CD4-positive, alpha-beta memory T cell (primary cell): ENCODE results near the gene BMPR1B. TPM values are rescaled to one million over a fixed set of nuclear protein-coding genes. Genes with fewer than 3 reads are reported as not detected.

Experiments used
- CTCF ChIA-PET: fragments of 350-600 bp; sonication (Branson Sonifier 250); formaldehyde crosslinking; loops from one replicate; lab custom pipeline; 2021; ENCODE audit warnings: inconsistent platforms; ENCODE audit not compliant: partially characterized antibody; lab: Charles Lee
- POLR2A ChIA-PET: fragments of 350-600 bp; sonication (Branson Sonifier 250); formaldehyde crosslinking; loops from one replicate; lab custom pipeline; 2021; ENCODE audit not compliant: partially characterized antibody; lab: Charles Lee
- DNase-seq, 5 donors: peaks; one replicate each; pipeline versions ENCODE4 v3.0.0 to v3.0.0-alpha.2; 2020 to 2022; ENCODE audit warnings: mixed read lengths in 1 of 5
- H3K27ac ChIP-seq: one replicate; pipeline ENCODE4 v1.7.0; 2013; ENCODE audit warnings: low read depth, low read length
- H3K27me3 ChIP-seq: 2 replicates; pipeline ENCODE4 v1.7.0; 2013; ENCODE audit warnings: mild to moderate bottlenecking, low read length, moderate library complexity; ENCODE audit not compliant: insufficient read depth
- H3K36me3 ChIP-seq: 2 replicates; pipeline ENCODE4 v1.7.0; 2013; ENCODE audit warnings: mild to moderate bottlenecking, low read length, moderate library complexity; ENCODE audit not compliant: insufficient read depth
- H3K4me1 ChIP-seq: 2 replicates; pipeline ENCODE4 v1.7.0; 2013; ENCODE audit warnings: mild to moderate bottlenecking, low read length, moderate library complexity; ENCODE audit not compliant: insufficient read depth
- H3K4me3 ChIP-seq, 2 donors: one replicate each; pipeline ENCODE4 v1.7.0; 2013; ENCODE audit warnings: low read length in 2 of 2, mild to moderate bottlenecking in 1 of 2
- H3K9me3 ChIP-seq, 2 donors: one replicate each; pipeline ENCODE4 v1.7.0; 2013; ENCODE audit warnings: low read length in 2 of 2, control low read depth in 1 of 2; ENCODE audit not compliant: control insufficient read depth in 1 of 2
- H3K27ac Mint-ChIP-seq, 7 donors: one replicate each; pipeline ENCODE4 v1.8.0; 2020 to 2021; ENCODE audit warnings: mixed read lengths in 7 of 7, mild to moderate bottlenecking in 6 of 7, inconsistent platforms in 3 of 7, moderate library complexity in 3 of 7
- H3K27me3 Mint-ChIP-seq, 2 donors: one replicate each; pipeline ENCODE4 v1.8.0; 2020 to 2021; ENCODE audit warnings: mixed read lengths in 2 of 2
- H3K36me3 Mint-ChIP-seq, 2 donors: one replicate each; pipeline ENCODE4 v1.8.0; 2020 to 2021; ENCODE audit warnings: mixed read lengths in 2 of 2, inconsistent platforms in 1 of 2, mild to moderate bottlenecking in 1 of 2
- H3K4me1 Mint-ChIP-seq, 4 donors: one replicate each; pipeline ENCODE4 v1.8.0; 2020 to 2021; ENCODE audit warnings: mixed read lengths in 4 of 4, mild to moderate bottlenecking in 1 of 4
- H3K4me3 Mint-ChIP-seq, 8 donors: one replicate each; pipeline ENCODE4 v1.8.0; 2020 to 2021; ENCODE audit warnings: mixed read lengths in 8 of 8, mild to moderate bottlenecking in 7 of 8, moderate library complexity in 6 of 8, inconsistent platforms in 3 of 8
- H3K9me3 Mint-ChIP-seq, 8 donors: one replicate each; pipeline ENCODE4 v1.8.0; 2020 to 2021; ENCODE audit warnings: mixed read lengths in 8 of 8, mild to moderate bottlenecking in 5 of 8, inconsistent platforms in 3 of 8, moderate library complexity in 1 of 8
- intact Hi-C: fragments of 100-400 bp; cut with micrococcal nuclease; formaldehyde crosslinking; loops from one replicate; pipeline ENCODE4 v1.15.1; 2023
- polyA plus RNA-seq, 2 donors: library from polyadenylated mRNA; unstranded; fragments of 300-500 nt; fragmentation: Illumina TruSeq; gene quantifications; one replicate each; pipeline ENCODE4 v1.2.3, GENCODE V29; 2021
- total RNA-seq, 2 experiments: library from RNA; stranded (reverse); gene quantifications; one replicate each; pipeline ENCODE4 v1.2.3, GENCODE V29; 2021

Gene BMPR1B
- total and polyA plus RNA-seq, 4 experiments from 2014 or later: 0.17 TPM; not detected in 3

- Histone ChIP-seq H3K4me3 (no peak overlapping the region), H3K36me3 (no peaks in the 10 kb centered on the region), H3K27ac (no peak overlapping the region), H3K27me3 (no peaks in the 10 kb centered on the region), H3K9me3 (no peaks in the 10 kb centered on the region), H3K4me1 (no peaks in the 10 kb centered on the region)
- ChIA-PET POLR2A (no interaction called here), CTCF (no interaction called here)
- no peaks in the 10 kb centered on the region for H3K9me3 Mint-ChIP-seq
- H3K27ac Mint-ChIP-seq: no peak overlapping the region
- H3K4me3 Mint-ChIP-seq: no peak overlapping the region
- no peaks in the 10 kb centered on the region for H3K27me3 Mint-ChIP-seq
- no peak for DNase-seq
- intact Hi-C loops: no loop called here
- H3K36me3 Mint-ChIP-seq: no peaks in the 10 kb centered on the region
- no peaks in the 10 kb centered on the region for H3K4me1 Mint-ChIP-seq
Observed at GRCh38 chr4:95105983-95106382, 348.2 kb downstream of the BMPR1B start.

DNA sequence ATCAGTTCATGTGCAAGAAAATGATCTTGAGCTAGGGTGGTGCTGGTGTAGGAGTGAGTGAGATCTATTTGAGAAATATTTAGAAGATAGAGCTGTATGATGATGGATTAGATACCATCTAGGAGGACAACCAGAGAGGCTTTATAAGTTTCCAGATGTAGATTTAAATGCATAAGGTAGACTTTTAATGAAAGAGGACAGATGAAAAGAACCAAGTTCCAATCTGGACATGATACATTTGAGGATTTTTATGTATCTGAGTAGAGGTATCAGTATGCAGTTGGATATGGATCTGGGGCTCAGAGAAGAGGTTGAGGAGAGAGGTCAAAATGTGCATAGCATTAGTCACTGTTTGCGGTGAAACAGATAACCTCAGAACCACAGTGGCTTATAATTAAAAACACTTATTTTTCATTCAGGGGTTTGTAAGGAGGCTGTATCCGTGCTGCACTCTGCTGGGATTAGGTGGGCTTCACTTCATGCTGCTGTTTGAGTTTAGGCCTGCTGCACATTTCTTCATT lies 348.7 kb downstream of the BMPR1B start:
- Histone ChIP-seq H3K9me3 (no peaks in the 10 kb centered on the region), H3K27me3 (no peaks in the 10 kb centered on the region), H3K4me3 (no peak overlapping the region), H3K36me3 (no peaks in the 10 kb centered on the region), H3K4me1 (no peaks in the 10 kb centered on the region), H3K27ac (no peak overlapping the region)
- H3K36me3 Mint-ChIP-seq: no peaks in the 10 kb centered on the region
- H3K27ac Mint-ChIP-seq: no peak overlapping the region
- ChIA-PET CTCF (no interaction called here), POLR2A (no interaction called here)
- no peak for DNase-seq
- H3K9me3 Mint-ChIP-seq: no peaks in the 10 kb centered on the region
- intact Hi-C loops: no loop called here
- H3K4me1 Mint-ChIP-seq: no peaks in the 10 kb centered on the region
- H3K4me3 Mint-ChIP-seq: no peak overlapping the region
- H3K27me3 Mint-ChIP-seq: no peaks in the 10 kb centered on the region

GRCh38 chr4:95107004-95107403 lies 349.2 kb downstream of the BMPR1B start:
- Histone ChIP-seq H3K27ac (no peak overlapping the region), H3K9me3 (no peaks in the 10 kb centered on the region), H3K4me3 (no peak overlapping the region), H3K4me1 (no peaks in the 10 kb centered on the region), H3K27me3 (no peaks in the 10 kb centered on the region), H3K36me3 (no peaks in the 10 kb centered on the region)
- Mint-ChIP-seq H3K4me3 (no peak overlapping the region), H3K27me3 (no peaks in the 10 kb centered on the region), H3K36me3 (no peaks in the 10 kb centered on the region), H3K9me3 (no peaks in the 10 kb centered on the region), H3K4me1 (no peaks in the 10 kb centered on the region), H3K27ac (no peak overlapping the region)
- CTCF ChIA-PET: no interaction called here
- POLR2A ChIA-PET: no interaction called here
- DNase-seq: no peak
- intact Hi-C loops: no loop called here

DNA sequence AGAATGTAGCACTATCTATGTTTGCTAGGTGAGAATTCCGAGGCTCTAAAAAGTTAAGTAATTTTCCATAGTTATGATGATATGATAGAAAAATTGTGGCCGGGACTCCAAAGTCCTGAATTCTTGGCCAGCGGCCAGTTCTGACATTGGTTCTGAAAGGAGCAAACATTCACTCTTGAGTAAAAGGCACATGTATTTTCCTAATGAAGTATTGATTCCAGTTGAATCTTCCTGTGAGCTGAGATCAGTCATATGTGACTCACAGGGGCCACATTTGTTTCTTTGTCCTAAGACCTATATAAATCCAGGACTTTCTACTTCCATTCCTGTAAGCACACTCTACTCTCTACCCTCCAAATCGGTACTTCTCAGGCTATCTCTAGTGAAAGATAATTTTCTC lies 349.9 kb downstream of the BMPR1B start:
- no peak for DNase-seq
- no peaks in the 10 kb centered on the region for H3K36me3 ChIP-seq
- H3K27ac Mint-ChIP-seq: no peak overlapping the region
- H3K9me3 ChIP-seq: no peaks in the 10 kb centered on the region
- POLR2A ChIA-PET: no interaction called here
- H3K4me1 ChIP-seq: no peaks in the 10 kb centered on the region
- no peak overlapping the region for H3K4me3 Mint-ChIP-seq
- H3K36me3 Mint-ChIP-seq: no peaks in the 10 kb centered on the region
- CTCF ChIA-PET: no interaction called here
- no peak overlapping the region for H3K27ac ChIP-seq
- no peaks in the 10 kb centered on the region for H3K27me3 Mint-ChIP-seq
- no peaks in the 10 kb centered on the region for H3K9me3 Mint-ChIP-seq
- no peak overlapping the region for H3K4me3 ChIP-seq
- H3K27me3 ChIP-seq: no peaks in the 10 kb centered on the region
- intact Hi-C loops: no loop called here
- H3K4me1 Mint-ChIP-seq: no peaks in the 10 kb centered on the region

DNA sequence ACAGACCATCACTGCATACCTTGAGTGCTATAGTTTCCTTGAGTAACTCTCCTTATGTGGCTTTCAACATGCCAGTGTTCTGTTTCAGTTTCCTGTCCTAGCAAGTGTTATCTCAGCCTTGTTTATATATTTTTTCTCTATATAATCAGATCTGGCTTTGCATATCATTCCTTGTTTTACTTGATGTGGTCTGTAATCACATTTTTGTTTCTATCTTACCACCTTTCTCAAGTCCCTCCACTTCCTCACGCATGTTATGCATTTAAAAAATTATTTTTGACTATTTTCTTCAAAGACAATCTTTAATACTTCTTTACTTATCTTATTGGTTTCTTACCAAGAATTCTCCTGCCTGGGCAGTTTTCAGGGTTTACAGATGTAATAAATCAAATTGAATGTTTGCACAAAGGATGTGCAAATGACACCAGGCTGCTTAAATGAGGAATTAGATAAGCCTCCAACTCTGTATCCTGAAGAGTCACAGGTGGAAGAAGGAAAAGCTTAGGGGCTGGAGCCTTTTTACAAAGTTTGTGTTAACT lies 351.2 kb downstream of the BMPR1B start:
- POLR2A ChIA-PET: no interaction called here

GRCh38 chr4:95114521-95114920 lies 356.8 kb downstream of the BMPR1B start:
- H3K4me1 Mint-ChIP-seq: peaks cover 0 to 2% (median 0%) of the 10 kb centered on the region in 4 donors

More for the DNA sequence above, 351.2 kb downstream of the BMPR1B start:
- Histone ChIP-seq H3K36me3 (no peaks in the 10 kb centered on the region), H3K27me3 (no peaks in the 10 kb centered on the region), H3K27ac (no peak overlapping the region), H3K4me3 (no peak overlapping the region), H3K4me1 (no peaks in the 10 kb centered on the region), H3K9me3 (no peaks in the 10 kb centered on the region)
- H3K27me3 Mint-ChIP-seq: no peaks in the 10 kb centered on the region
- intact Hi-C loops: no loop called here
- H3K27ac Mint-ChIP-seq: no peak overlapping the region
- no peak overlapping the region for H3K4me3 Mint-ChIP-seq
- H3K4me1 Mint-ChIP-seq: no peaks in the 10 kb centered on the region
- CTCF ChIA-PET: no interaction called here
- DNase-seq: no peak
- no peaks in the 10 kb centered on the region for H3K9me3 Mint-ChIP-seq
- no peaks in the 10 kb centered on the region for H3K36me3 Mint-ChIP-seq

GRCh38 chr4:95118497-95118896 lies 360.7 kb downstream of the BMPR1B start:
- Histone ChIP-seq H3K27ac (no peak overlapping the region), H3K27me3 (no peaks in the 10 kb centered on the region), H3K4me3 (no peak overlapping the region), H3K9me3 (no peaks in the 10 kb centered on the region), H3K4me1 (no peaks in the 10 kb centered on the region), H3K36me3 (no peaks in the 10 kb centered on the region)
- Mint-ChIP-seq H3K9me3 (no peaks in the 10 kb centered on the region), H3K4me3 (no peak overlapping the region), H3K27ac (no peak overlapping the region), H3K27me3 (no peaks in the 10 kb centered on the region), H3K36me3 (no peaks in the 10 kb centered on the region), H3K4me1 (peaks cover 0 to 2% (median 0%) of the 10 kb centered on the region in 4 donors)
- intact Hi-C loops: no loop called here
- ChIA-PET CTCF (no interaction called here), POLR2A (no interaction called here)
- DNase-seq: no peak

More at GRCh38 chr4:95114521-95114920, 356.8 kb downstream of the BMPR1B start:
- Histone ChIP-seq H3K27ac (no peak overlapping the region), H3K36me3 (no peaks in the 10 kb centered on the region), H3K9me3 (no peaks in the 10 kb centered on the region), H3K4me3 (no peak overlapping the region), H3K27me3 (no peaks in the 10 kb centered on the region), H3K4me1 (no peaks in the 10 kb centered on the region)
- Mint-ChIP-seq H3K9me3 (no peaks in the 10 kb centered on the region), H3K27ac (no peak overlapping the region), H3K27me3 (no peaks in the 10 kb centered on the region), H3K36me3 (no peaks in the 10 kb centered on the region), H3K4me3 (no peak overlapping the region)
- no peak for DNase-seq
- ChIA-PET CTCF (no interaction called here), POLR2A (no interaction called here)
- intact Hi-C loops: no loop called here
